Thyroid gland (tissue), 4 donors: ENCODE measurements around the gene UNC5C. TPM values are rescaled to one million over a fixed set of nuclear protein-coding genes. Genes with fewer than 3 reads are reported as not detected.

ENCODE experiments used
- DNase-seq, 2 donors: peaks; one replicate each; pipeline ENCODE4 v3.0.0-alpha.2; 2019
- H3K27ac ChIP-seq, 3 donors: fragments of 200-600 bp; sonication (generic); 1 replicate in 2 of 3; 2 replicates in 1 of 3; pipeline ENCODE4 v1.5.1; 2016 to 2019; ENCODE audit warnings: mild to moderate bottlenecking in 1 of 3, moderate library complexity in 1 of 3
- H3K27me3 ChIP-seq: fragments of 200-600 bp; sonication (generic); one replicate; pipeline ENCODE4 v1.5.1; 2019
- H3K36me3 ChIP-seq, 2 donors: fragments of 200-600 bp; sonication (generic); one replicate each; pipeline ENCODE4 v1.5.1; 2016 to 2019
- H3K4me1 ChIP-seq, 2 donors: fragments of 200-600 bp; sonication (generic); one replicate each; pipeline ENCODE4 v1.5.1; 2017 to 2019
- H3K4me3 ChIP-seq, 3 donors: fragments of 200-600 bp; sonication (generic); replicated peaks in 1 of 3; 1 replicate in 2 of 3; 2 replicates in 1 of 3; pipeline ENCODE4 v1.5.1; 2016; ENCODE audit warnings: mild to moderate bottlenecking in 1 of 3
- H3K9me3 ChIP-seq: fragments of 200-600 bp; sonication (generic); one replicate; pipeline ENCODE4 v1.5.1; 2017
- POLR2A ChIP-seq, 2 donors: fragments of 450-650 bp; IDR thresholded peaks; one replicate each; pipeline ENCODE4 v1.6.1; 2017; ENCODE audit warnings: antibody characterized with exemption in 2 of 2, mild to moderate bottlenecking in 2 of 2, moderate library complexity in 1 of 2
- WGBS, 2 donors: methylation state at CpG; one replicate each; pipeline ENCODE4 v1.1.5; 2017; 5-methylcytosine and 5-hydroxymethylcytosine counted together
- intact Hi-C: fragments of 100-400 bp; cut with DNase I; formaldehyde crosslinking; loops from one replicate; pipeline ENCODE4 v1.15.1; 2023
- total RNA-seq, 4 donors: library from RNA; depleted of rRNA; stranded (reverse); fragments of >200 nt; gene quantifications; one replicate each; pipeline ENCODE4 v1.2.3, GENCODE V29; 2016
- TF ChIP-seq, protein P1 (sequence below), 6 experiments: fragments of 200-600 bp in 3 of 6; fragments of 450-650 bp in 3 of 6; sonication (generic) in 3 of 6; IDR thresholded peaks; one replicate each; pipeline ENCODE4 v1.5.1; 2016 to 2019; ENCODE audit warnings: antibody characterized with exemption in 6 of 6, mild to moderate bottlenecking in 2 of 6, inconsistent platforms in 1 of 6, moderate library complexity in 1 of 6

Gene UNC5C
- total RNA-seq, 4 donors from 2014 or later, result 27.1 to 72.0 (median 59.0) TPM

DNA sequence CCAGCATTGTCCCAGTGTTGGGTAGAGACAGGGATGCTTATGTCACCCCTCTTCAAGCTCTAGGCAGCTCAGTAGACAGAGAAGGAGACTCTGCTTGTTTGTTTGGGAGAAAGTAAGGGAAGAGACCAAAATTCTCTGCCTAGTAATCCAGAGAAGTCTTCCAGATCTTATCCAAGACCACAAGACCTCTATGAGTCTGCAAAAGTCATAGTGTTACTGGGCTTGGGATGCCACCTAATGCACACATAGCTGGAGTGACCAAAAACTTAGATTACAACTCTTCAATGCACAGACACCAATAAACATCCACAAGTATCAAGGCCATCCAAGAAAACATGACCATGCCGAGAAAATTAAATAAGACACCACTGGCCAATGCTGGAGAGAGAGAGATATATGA is 205.5 kb downstream of the UNC5C start:
- intact Hi-C loops, result no loop called here
- Histone ChIP-seq H3K4me1 (no peaks in the 10 kb centered on the region), H3K9me3 (no peaks in the 10 kb centered on the region), H3K4me3 (no peak overlapping the region), H3K36me3 (no peaks in the 10 kb centered on the region), H3K27ac (no peak overlapping the region), H3K27me3 (no peaks in the 10 kb centered on the region)
- WGBS, 2 donors, result 94 to 100% methylated on average over 1 of the region's 1 CpG
- no peak for DNase-seq
- no peak for TF ChIP-seq POLR2A (IDR thresholded peaks at IDR 0.05)
- TF ChIP-seq, protein P1, sequence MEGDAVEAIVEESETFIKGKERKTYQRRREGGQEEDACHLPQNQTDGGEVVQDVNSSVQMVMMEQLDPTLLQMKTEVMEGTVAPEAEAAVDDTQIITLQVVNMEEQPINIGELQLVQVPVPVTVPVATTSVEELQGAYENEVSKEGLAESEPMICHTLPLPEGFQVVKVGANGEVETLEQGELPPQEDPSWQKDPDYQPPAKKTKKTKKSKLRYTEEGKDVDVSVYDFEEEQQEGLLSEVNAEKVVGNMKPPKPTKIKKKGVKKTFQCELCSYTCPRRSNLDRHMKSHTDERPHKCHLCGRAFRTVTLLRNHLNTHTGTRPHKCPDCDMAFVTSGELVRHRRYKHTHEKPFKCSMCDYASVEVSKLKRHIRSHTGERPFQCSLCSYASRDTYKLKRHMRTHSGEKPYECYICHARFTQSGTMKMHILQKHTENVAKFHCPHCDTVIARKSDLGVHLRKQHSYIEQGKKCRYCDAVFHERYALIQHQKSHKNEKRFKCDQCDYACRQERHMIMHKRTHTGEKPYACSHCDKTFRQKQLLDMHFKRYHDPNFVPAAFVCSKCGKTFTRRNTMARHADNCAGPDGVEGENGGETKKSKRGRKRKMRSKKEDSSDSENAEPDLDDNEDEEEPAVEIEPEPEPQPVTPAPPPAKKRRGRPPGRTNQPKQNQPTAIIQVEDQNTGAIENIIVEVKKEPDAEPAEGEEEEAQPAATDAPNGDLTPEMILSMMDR (IDR thresholded peaks at IDR 0.05), result no peak

- Histone ChIP-seq H3K9me3 (no peaks in the 10 kb centered on the region), H3K4me1 (no peaks in the 10 kb centered on the region), H3K27ac (no peak overlapping the region), H3K27me3 (no peaks in the 10 kb centered on the region), H3K36me3 (no peaks in the 10 kb centered on the region), H3K4me3 (no peak overlapping the region)
- no peak for DNase-seq
- TF ChIP-seq POLR2A (IDR thresholded peaks at IDR 0.05), result no peak
- TF ChIP-seq, protein P1 (IDR thresholded peaks at IDR 0.05), result no peak
- intact Hi-C loops, result no loop called here
These were observed 208.6 kb downstream of the UNC5C start for GRCh38 chr4:95340191-95340590.

DNA sequence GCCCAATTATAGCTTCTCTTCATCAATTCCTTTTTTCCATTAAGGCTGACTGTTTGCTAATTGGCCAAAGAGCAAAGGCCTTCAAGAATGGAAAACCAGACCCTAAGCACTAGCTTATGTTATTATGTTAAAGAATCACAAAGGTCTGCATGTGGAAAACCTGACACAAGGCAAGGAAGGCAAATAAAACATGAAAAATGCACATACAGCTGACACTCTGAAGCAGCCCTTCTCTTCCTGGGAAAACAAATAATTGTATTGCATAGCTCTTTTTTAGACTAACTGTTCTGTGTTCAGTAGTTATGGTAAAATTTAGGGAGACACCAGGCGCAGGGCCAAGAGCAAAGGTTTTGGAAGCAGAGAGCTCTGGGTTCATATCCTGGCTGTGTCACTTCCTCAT is 223.1 kb downstream of the UNC5C start:
- Histone ChIP-seq H3K36me3 (no peaks in the 10 kb centered on the region), H3K27ac (no peak overlapping the region), H3K4me1 (peaks cover 0 to 5% of the 10 kb centered on the region in 2 donors), H3K9me3 (no peaks in the 10 kb centered on the region), H3K4me3 (no peak overlapping the region), H3K27me3 (no peaks in the 10 kb centered on the region)
- no peak for TF ChIP-seq POLR2A (IDR thresholded peaks at IDR 0.05)
- TF ChIP-seq, protein P1 (IDR thresholded peaks at IDR 0.05), result no peak
- intact Hi-C loops, result no loop called here
- 83 to 89% methylated on average over 1 of the region's 1 CpG for WGBS, 2 donors
- DNase-seq, result no peak

GRCh38 chr4:95319169-95319568 is 229.6 kb downstream of the UNC5C start:
- Histone ChIP-seq H3K36me3 (no peaks in the 10 kb centered on the region), H3K27ac (no peak overlapping the region), H3K9me3 (no peaks in the 10 kb centered on the region), H3K27me3 (no peaks in the 10 kb centered on the region), H3K4me1 (peaks cover 4 to 5% of the 10 kb centered on the region in 2 donors), H3K4me3 (no peak overlapping the region)
- no peak for DNase-seq
- intact Hi-C loops, result no loop called here
- TF ChIP-seq, protein P1 (IDR thresholded peaks at IDR 0.05), result no peak
- no peak for TF ChIP-seq POLR2A (IDR thresholded peaks at IDR 0.05)
- WGBS, 2 donors, result 91 to 96% methylated on average over 3 of the region's 3 CpGs

GRCh38 chr4:95318483-95318882 is 230.3 kb downstream of the UNC5C start:
- H3K4me1 ChIP-seq, result peaks cover 4 to 5% of the 10 kb centered on the region in 2 donors
- H3K27ac ChIP-seq, result no peak overlapping the region
- H3K27me3 ChIP-seq, result no peaks in the 10 kb centered on the region
- TF ChIP-seq POLR2A (IDR thresholded peaks at IDR 0.05), result no peak
- TF ChIP-seq, protein P1 (IDR thresholded peaks at IDR 0.05), result no peak
- no peak for DNase-seq
- intact Hi-C loops, result no loop called here
- no peak overlapping the region for H3K4me3 ChIP-seq
- H3K36me3 ChIP-seq, result no peaks in the 10 kb centered on the region
- H3K9me3 ChIP-seq, result no peaks in the 10 kb centered on the region
- 25 to 75% methylated on average over 1 of the region's 1 CpG for WGBS, 2 donors
